Left colon (tissue), 2 donors: ENCODE measurements around the gene SELPLG. TPM values are rescaled to one million over a fixed set of nuclear protein-coding genes. Genes with fewer than 3 reads are reported as not detected.

ENCODE experiments used
- ATAC-seq: fragments of 200-7000 bp; cut with Tn5 transposase; one replicate; pipeline ENCODE4 v1.9.1; 2020; ENCODE audit warnings: mild to moderate bottlenecking, moderate library complexity
- DNase-seq, 2 donors: peaks; one replicate each; pipeline ENCODE4 v3.0.0-alpha.2; 2020
- intact Hi-C, 2 donors: fragments of 100-400 bp; cut with DNase I in 1 of 2; cut with micrococcal nuclease in 1 of 2; formaldehyde crosslinking; loops; one replicate each; pipeline versions ENCODE4 v1.11.2 to v1.14.0; 2022; cut with DNase I, micrococcal nuclease
- long read RNA-seq: library from polyadenylated mRNA; unstranded; transcript quantifications from one replicate; pipeline ENCODE4 v2.0.0, GENCODE V29; 2021
- total RNA-seq, 2 donors: library from RNA; stranded (reverse); fragmentation: NEBNext Ultra II Directional; extraction: Animal tissue kit (Norgen Biotek cat#: 25700); gene quantifications; one replicate each; pipeline ENCODE4 v1.2.1, GENCODE V29; 2021
- donor health status: DM: no; HTN: no; CAD: no.
- donor health status: DM: yes; HTN: yes; CAD: no.

Gene SELPLG
- 1 to 10 TPM; 1.3 to 5.1 TPM for total RNA-seq
- long read RNA-seq, partial matches to known transcripts: 0 of 1 reads
- long read RNA-seq, other reads (novel, unspliced or antisense): 1 of 1 reads

GRCh38 chr12:108633534-108634248 is at the start of gene SELPLG:
Gene SELPLG (minus strand): TSS chr12:108633894. CDS start chr12:108624307, 9,587 bp downstream.
- ATAC-seq: peak; percentile 32
- intact Hi-C loops: no loop called here
- peak; percentile 76 to 80 for DNase-seq

GRCh38 chr12:108681317-108681716 is 47.6 kb upstream of the SELPLG start:
- DNase-seq (no peak), ATAC-seq (no peak)
- intact Hi-C loops: no loop called here

GRCh38 chr12:108679106-108679681 is 45.5 kb upstream of the SELPLG start:
- ATAC-seq (no peak), DNase-seq (no peak)
- intact Hi-C loops: no loop called here

GRCh38 chr12:108678104-108678730 is 44.5 kb upstream of the SELPLG start:
- DNase-seq (no peak), ATAC-seq (no peak)
- intact Hi-C loops: no loop called here

GRCh38 chr12:108677381-108677780 is 43.7 kb upstream of the SELPLG start:
- intact Hi-C loops: no loop called here
- no peak for DNase-seq
- ATAC-seq: no peak

- DNase-seq (no peak), ATAC-seq (no peak)
- intact Hi-C loops: no loop called here
Observed at GRCh38 chr12:108676707-108677106, 43.0 kb upstream of the SELPLG start.

GRCh38 chr12:108675792-108676191 is 42.1 kb upstream of the SELPLG start:
- ATAC-seq (no peak), DNase-seq (no peak)
- intact Hi-C loops: no loop called here

GRCh38 chr12:108672054-108672453 is 38.4 kb upstream of the SELPLG start:
- intact Hi-C loops: no loop called here
- DNase-seq (no peak), ATAC-seq (no peak)

- intact Hi-C loops: no loop called here
- DNase-seq (no peak), ATAC-seq (no peak)
Observed at GRCh38 chr12:108671110-108671509, 37.4 kb upstream of the SELPLG start.

GRCh38 chr12:108670066-108670631 is 36.5 kb upstream of the SELPLG start:
- intact Hi-C loops: no loop called here
- DNase-seq (no peak), ATAC-seq (no peak)

- intact Hi-C loops: loop anchor here (5.0 to 10.0 kb wide), 2 partner anchors 56 to 134 kb away; no protein-coding TSS in a partner anchor
- ATAC-seq (no peak), DNase-seq (no peak)
Observed at GRCh38 chr12:108668542-108668941, 34.8 kb upstream of the SELPLG start.

- intact Hi-C loops: loop anchor here (5.0 to 10.0 kb wide), 2 partner anchors 57 to 134 kb away; no protein-coding TSS in a partner anchor
- DNase-seq (no peak), ATAC-seq (no peak)
Observed at GRCh38 chr12:108668063-108668462, 34.4 kb upstream of the SELPLG start.

- intact Hi-C loops: loop anchor here (5.0 to 10.0 kb wide), 2 partner anchors 57 to 135 kb away; no protein-coding TSS in a partner anchor
- DNase-seq (no peak), ATAC-seq (no peak)
Observed at GRCh38 chr12:108667349-108667748, 33.7 kb upstream of the SELPLG start.

- no peak for ATAC-seq
- DNase-seq: no peak
- intact Hi-C loops: loop anchor here (5.0 to 10.0 kb wide), 2 partner anchors 58 to 136 kb away; no protein-coding TSS in a partner anchor
Observed at GRCh38 chr12:108666401-108666881, 32.7 kb upstream of the SELPLG start.

GRCh38 chr12:108665608-108666202 is 32.0 kb upstream of the SELPLG start:
- intact Hi-C loops: loop anchor here (2.0 to 10.0 kb wide), 3 partner anchors 59 to 137 kb away; no protein-coding TSS in a partner anchor
- no peak for ATAC-seq
- DNase-seq: no peak

- intact Hi-C loops: loop anchor here (2.0 to 10.0 kb wide), 3 partner anchors 60 to 138 kb away; no protein-coding TSS in a partner anchor
- peak; percentile 77 to 79 for DNase-seq
Observed at GRCh38 chr12:108664338-108665258, 30.9 kb upstream of the SELPLG start.

GRCh38 chr12:108663324-108664015 is 29.8 kb upstream of the SELPLG start:
- no peak for DNase-seq
- intact Hi-C loops: loop anchor here in 1 of 2 donors (2.0 to 10.0 kb wide), 2 partner anchors 61 to 139 kb away; no protein-coding TSS in a partner anchor
- ATAC-seq: no peak

More at GRCh38 chr12:108664338-108665258, 30.9 kb upstream of the SELPLG start:
- peak; percentile 95 for ATAC-seq
